Dermis microvascular lymphatic vessel endothelial cell (primary cell): Measurements from ENCODE around the gene PRR23E. TPM values are rescaled to one million over a fixed set of nuclear protein-coding genes. Genes with fewer than 3 reads are reported as not detected.
A peak's percentile ranks its signal among the peaks of the same experiment; 100 is the strongest.

Experiments
- DNase-seq, 2 donors: peaks; one replicate each; pipeline versions ENCODE4 v3.0.0 to v3.0.0-alpha.2; 2010; ENCODE audit warnings: low read depth in 2 of 2
- total RNA-seq: library from RNA; depleted of rRNA; stranded (reverse); fragments of >200 nt; gene quantifications from 2 replicates; pipeline ENCODE4 v1.2.1, GENCODE V29; 2014

Gene PRR23E
- total RNA-seq, 1 donor from 2014 or later, result not detected

GRCh38 chr3:127183931-127184869 lies 8.7 kb upstream of the PRR23E start:
- DNase-seq, result no peak

DNA sequence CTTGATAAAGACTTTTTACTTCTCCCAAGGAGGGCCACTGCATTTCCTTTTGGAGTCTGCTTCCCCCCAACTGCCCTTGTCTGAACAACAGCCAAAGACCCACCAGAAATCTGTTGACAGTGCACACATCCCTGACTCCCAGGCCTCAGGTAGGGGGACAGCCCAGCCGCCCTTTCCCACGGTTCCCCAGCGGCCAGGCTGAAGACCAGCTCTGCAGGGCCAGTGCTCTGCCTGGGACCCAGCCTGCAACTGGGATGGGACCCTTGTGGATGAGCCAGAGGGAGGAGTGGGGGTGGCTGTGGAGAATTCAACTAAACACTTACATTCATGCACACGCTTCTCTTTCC lies 8.1 kb upstream of the PRR23E start:
- no peak for DNase-seq

DNA sequence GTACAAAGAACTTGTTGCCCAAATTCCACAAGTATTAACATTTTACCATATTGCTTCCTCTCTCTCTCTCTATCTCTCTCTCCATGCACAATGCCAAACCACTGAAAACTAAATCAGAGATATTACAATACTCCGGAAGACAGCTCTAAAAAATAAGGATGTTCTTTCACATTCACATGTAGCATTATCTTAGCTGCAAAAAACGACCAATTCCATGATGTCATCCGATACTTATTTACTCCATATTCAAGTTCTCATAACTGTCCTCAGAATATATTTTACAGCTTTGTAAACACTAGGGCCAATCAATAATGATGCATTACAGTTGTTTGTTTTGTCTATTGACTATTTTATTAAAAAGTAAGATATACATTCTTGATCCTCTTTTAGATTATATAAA lies 7.7 kb upstream of the PRR23E start:
- DNase-seq, result no peak

DNA sequence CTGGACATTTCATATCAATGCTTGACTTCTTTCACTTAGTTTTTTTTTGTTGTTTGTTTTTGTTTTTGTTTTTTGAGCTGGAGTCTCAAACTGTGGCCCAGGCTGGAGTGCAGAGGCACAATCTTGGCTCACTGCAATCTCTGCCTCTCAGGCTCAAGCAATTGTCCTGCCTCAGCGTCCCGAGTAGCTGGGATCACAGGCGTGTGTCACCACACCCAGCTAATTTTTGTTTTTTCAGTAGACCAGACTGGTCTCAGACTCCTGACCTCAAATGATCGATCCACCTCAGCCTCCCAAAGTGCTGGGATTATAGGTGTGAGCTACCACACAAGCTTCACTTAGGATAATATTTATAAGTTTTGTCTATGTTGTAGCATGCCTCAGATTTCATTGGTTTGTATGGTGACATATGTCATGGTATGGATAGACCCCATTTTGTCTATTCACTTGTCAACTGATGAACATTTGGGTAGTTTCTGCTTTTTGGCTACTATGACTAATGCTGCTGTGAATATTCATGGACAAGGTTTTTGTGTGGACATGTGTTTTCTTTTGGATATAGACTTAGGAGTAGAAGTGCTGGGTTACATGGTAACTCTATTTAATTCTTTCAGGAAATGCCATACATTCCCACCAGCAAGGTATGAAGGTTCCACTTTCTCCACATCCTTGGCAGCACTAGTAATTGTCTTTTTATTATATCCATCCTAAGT lies 6.8 kb upstream of the PRR23E start:
- DNase-seq, result no peak

- no peak for DNase-seq
These were observed 5.6 kb upstream of the PRR23E start for GRCh38 chr3:127187316-127187715.

- no peak for DNase-seq
These were observed 410 bp downstream of the PRR23E start for GRCh38 chr3:127193341-127193740.

DNA sequence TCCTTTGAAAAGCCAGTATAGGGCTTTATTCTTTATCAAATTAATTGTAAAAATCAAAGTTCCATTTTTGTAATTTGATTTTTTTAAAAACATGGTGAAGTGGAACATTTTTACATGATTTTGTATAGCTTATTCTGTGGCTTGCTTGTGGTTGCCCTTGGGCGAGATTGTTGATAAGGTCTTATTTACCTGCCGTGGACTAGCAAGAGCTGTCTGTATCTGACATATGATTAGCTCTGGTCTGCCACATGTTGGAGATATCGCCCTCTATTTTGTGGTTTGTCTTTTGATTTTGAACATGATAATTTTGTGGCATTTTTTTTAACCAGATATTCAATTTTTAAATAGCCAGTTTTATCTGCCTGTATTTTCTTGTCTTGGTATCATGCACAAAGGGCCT lies 844 bp downstream of the PRR23E start:
- DNase-seq, result no peak

- no peak for DNase-seq
These were observed 1.8 kb downstream of the PRR23E start for GRCh38 chr3:127194601-127195187.

- DNase-seq, result no peak
These were observed 2.5 kb downstream of the PRR23E start for GRCh38 chr3:127195417-127195816.

DNA sequence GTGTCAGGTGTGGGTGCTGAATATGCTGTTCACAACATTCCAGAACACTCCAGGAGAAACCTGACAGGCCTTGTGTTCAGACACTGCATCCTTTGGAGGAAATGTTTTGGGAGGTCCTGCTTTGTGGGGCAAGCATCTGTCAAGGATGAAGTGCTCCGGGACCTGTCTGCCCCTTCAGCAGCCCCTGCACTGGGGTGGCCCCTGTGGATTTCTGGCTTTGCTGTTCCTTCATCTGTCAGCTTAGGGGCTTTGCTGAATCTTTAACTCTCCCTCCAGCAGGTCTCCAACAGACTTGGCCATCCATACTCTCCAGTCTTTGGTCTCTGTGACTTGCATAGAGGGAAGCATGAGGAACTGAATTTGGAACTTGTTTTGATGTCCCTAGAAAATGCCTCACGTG lies 3.1 kb downstream of the PRR23E start:
- no peak for DNase-seq

DNA sequence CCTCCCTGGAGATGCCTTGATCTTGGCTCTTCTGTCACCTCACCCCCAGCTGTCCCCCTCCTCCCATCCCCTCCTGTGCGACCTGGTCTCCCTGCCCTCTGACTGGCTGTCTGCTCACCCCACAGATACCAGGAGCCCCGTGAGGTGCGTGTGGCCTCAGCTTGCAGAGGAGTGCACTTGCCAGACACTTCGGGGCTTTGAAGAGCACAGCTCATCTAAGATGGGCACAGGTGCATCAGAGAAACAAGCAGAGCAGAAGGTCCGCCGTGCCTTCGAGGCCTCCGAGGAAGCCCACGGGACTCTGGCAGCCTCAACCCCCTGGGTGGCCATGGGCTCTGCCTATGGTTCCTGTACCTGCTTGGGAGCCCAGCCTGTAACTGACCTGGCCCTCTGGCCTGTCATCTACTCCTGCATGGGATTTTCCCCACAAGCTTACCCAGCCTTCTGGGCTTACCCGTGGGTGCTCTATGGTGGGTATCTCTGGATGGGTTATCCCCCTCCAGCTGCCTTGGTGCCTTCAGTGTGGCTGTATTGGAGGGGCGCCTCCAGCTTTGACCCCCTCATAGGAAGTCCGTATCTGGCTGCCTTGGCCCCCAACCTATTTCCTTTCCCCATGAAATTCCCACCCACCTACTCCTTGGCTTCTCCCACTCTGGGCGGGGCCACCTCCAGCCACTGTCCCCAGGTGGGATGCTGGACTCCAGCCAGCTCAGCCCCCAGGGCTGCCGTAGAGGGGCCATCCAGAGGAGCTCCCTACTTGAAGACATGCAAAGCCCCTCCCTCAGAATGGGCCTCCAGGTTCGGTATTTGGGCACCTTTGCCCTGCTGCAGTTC lies 3.8 kb downstream of the PRR23E start:
- no peak for DNase-seq

GRCh38 chr3:127197300-127198189 lies 4.6 kb downstream of the PRR23E start:
- no peak for DNase-seq

DNA sequence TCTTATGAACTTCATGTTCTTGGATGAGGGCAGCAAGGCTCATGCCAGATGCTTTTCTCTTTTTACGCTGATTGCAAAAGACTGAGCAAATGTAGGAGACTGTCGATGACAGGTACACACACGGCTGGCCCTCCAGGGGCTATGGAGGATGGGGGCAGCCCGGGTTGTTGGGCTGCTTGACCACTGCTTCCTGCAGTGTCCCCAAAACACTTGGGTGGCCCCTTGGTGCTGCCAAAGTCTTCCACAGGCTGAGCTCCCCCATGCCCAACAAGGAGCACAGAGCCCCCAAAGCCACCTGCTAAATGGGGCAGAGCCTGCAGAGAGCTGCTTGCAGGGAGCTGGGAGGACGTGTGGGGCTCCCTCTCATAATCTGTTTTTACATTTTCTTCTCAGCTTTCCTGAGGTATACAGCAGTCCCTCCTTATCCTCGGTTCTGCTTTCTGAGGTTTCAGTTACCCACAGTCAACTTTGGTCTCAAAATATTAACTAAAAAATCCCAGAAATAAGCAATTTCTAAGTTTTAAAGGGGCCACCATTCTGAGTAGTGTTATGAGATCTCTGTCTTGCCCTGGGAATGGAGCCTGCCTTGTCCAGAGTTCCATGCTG lies 7.3 kb downstream of the PRR23E start:
- no peak for DNase-seq

- no peak for DNase-seq
These were observed 10.1 kb downstream of the PRR23E start for GRCh38 chr3:127203024-127203423.

DNA sequence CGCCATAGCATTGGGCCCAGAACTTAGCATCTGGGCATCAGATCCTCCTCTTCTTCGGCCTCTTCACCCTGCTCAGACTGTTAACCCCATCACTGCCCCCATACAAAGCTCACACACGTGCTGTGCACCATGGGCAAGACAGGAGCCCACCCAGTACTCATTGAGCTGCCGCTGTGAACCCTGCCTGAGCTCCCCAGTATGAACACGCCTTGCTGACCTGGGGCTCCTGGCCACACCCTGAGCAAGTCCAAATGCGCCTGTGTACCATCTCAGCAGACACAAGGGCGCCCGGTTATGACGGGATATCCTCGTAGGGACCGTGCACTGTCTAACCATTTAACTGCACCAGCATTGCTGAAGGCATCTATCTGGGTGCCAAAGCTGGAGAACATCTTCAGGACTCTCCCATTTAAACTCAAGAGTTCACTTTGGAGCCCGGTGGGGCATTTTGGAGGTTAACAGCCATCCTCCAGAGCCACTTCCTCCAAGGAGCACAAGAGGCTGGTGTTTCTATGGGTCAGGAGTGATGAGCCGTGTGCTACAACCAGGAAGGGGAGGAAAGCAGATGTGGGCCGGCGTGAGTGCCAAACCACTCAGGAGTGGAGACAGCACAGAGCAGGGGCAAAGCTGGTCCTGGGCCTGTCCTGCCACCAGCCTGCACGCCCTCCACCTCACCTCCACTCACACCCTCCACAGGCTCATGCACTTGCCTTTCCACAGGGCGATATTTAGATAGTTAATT lies 12.1 kb downstream of the PRR23E start:
- DNase-seq, result no peak

DNA sequence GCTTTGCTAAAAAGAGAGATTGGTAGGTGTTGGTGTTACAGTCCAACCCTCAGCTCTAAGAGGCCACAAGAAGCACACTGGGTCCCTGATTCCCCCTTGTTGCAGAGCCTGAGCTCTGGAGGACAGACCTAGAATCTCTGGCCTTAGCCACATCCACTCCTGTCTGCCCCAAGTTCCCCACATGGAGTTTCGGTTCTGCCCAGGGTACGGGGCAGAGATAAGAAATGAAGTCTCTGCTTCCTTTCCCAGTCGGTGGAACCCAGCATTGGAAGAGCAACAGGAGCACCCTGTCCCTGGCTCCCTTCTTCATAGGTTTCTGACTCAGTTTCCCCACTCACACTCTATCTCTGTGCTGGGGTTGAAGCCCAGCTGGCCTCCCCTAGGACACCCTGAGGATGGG lies 13.2 kb downstream of the PRR23E start:
- DNase-seq, result no peak

DNA sequence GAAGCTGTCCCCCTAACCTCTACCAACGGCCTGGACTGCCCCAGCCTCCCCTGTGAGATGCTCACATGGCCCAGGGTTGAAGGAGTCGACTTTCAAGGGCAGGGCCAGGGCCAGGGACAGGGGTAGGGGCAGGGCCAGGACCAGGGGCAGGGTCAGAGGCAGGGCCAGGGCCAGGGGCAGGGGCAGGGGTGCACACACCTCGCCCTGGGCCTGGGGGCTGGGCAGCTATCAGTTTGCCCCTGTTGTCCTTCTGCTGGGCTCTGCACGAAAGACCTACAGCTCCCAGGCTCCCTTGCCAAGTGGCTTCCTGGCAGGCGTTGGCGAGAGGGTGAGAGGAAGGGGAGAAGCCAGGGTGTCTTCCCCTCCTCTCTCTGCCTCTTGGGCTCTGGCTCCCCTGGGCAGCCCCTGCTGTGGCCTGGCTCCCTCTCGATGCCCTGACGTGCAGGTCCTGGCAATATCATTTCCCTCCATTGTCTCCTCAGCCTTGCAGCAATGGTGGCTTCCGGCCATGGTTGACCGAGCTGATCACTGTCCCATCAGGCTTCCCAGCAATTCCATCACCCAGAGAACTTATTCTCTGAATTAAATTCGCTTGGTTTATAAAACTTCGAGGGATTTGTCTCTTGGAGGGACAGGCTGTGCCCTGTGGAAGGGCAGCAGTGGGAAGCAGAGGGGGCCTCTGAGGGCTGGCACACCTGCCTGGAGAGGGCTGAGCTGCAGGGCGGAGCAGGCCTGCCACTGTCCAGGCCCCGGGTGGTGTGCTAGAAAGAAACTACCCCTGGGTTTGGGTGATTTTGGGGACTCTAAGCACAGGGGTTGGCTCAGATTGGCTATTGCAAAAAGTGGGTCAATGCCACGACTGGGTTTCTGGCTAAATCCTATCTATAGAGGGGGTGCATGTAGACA lies 13.9 kb downstream of the PRR23E start:
- DNase-seq, result peak; percentile 22 to 34

DNA sequence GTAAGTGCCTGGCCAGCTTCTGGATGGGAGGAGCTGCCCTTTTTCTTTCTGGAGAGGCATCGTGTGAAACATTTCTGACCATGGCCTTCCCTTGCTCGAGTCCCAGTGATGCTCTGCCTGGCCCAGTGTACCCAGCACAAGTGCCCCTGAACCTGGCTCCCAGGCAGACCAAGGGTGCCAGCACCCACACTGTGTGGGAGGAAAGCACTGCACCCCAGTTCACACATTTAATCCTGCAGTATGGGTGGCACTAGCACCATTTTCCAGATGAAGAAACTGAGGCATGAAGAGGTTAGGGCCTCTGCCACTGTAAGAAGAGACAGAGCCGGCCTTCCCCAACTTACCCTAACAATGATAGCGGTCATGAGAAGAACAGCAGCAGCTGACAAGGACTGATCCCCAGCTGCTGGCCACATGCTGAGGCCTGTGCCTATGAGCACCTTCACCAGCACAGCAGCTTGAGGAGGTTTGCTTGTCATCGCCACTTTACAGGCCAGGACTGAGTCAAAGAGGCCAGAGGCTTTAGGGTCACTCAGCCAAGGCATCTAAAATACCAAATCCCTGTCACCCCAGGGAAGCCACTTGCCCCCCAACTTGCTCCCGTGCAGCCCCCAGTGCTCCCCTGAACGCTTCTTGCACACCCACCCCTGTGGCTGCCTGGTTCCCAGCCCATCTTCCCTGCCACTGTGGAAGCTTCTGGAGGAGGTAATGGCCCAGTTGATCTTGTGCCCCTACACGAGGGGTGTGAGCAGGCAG lies 15.0 kb downstream of the PRR23E start:
- DNase-seq, result no peak
